Activated B cell treated with CpG ODN at 0.5 μM for 24 hours (primary cell): ENCODE data around the gene ACTA1. TPM values are rescaled to one million over a fixed set of nuclear protein-coding genes. Genes with fewer than 3 reads are reported as not detected.

Experiments
- ATAC-seq: fragments of 200-7000 bp; cut with Tn5 transposase; one replicate; pipeline ENCODE4 v1.10.0; 2021; ENCODE audit warnings: low read depth, mild to moderate bottlenecking, moderate library complexity
- CTCF ChIA-PET: fragments of 350-600 bp; sonication (Branson Sonifier 250); formaldehyde crosslinking; loops from one replicate; lab custom pipeline; 2021; ENCODE audit warnings: antibody characterized with exemption; lab: Charles Lee
- POLR2A ChIA-PET: fragments of 350-600 bp; sonication (Branson Sonifier 250); formaldehyde crosslinking; loops from one replicate; lab custom pipeline; 2021; ENCODE audit warnings: antibody characterized with exemption; lab: Charles Lee
- DNase-seq: peaks from one replicate; pipeline ENCODE4 v3.0.0; 2022
- H3K27ac Mint-ChIP-seq: one replicate; pipeline ENCODE4 v1.8.0; 2020; ENCODE audit warnings: mixed read lengths
- H3K27me3 Mint-ChIP-seq: one replicate; pipeline ENCODE4 v1.8.0; 2021; ENCODE audit warnings: mixed read lengths
- H3K36me3 Mint-ChIP-seq: one replicate; pipeline ENCODE4 v1.8.0; 2021; ENCODE audit warnings: low read depth, mixed read lengths
- H3K4me1 Mint-ChIP-seq: one replicate; pipeline ENCODE4 v1.8.0; 2021; ENCODE audit warnings: mixed read lengths
- H3K4me3 Mint-ChIP-seq: one replicate; pipeline ENCODE4 v1.8.0; 2020; ENCODE audit warnings: mild to moderate bottlenecking, mixed read lengths
- H3K9me3 Mint-ChIP-seq: one replicate; pipeline ENCODE4 v1.8.0; 2020; ENCODE audit warnings: mixed read lengths
- intact Hi-C: fragments of 100-400 bp; cut with micrococcal nuclease; formaldehyde crosslinking; loops from one replicate; pipeline ENCODE4 v1.15.1; 2024
- total RNA-seq: library from RNA; stranded (reverse); gene quantifications from 2 replicates; pipeline ENCODE4 v1.2.3, GENCODE V29; 2022
- TF ChIP-seq, protein P1 (sequence below): fragments of 200-600 bp; IDR thresholded peaks from one replicate; pipeline ENCODE4 v1.8.0; 2022; ENCODE audit warnings: antibody characterized with exemption, mild to moderate bottlenecking

ACTA1 gene
- total RNA-seq, 1 donor from 2014 or later = 0.22 TPM

DNA sequence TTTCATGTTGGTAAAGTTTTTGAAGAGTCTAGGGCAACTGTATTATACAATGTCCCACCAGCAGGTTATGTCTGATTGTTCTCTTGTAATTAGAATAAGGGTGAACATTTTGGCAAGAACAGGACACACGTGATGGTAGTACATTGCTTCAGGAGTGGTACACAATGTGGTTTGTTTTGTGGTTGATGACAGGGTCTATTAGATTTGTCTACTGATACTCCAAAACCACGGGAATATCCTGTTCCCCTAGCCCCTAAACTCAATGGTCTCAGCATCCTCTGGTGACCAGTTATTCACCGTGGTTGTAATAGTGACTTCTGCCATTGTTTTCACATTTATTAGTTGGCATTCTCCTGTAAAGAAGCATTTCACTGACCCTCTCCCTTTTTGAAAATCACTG lies 22.1 kb upstream of the ACTA1 start:
- TF ChIP-seq, protein P1, sequence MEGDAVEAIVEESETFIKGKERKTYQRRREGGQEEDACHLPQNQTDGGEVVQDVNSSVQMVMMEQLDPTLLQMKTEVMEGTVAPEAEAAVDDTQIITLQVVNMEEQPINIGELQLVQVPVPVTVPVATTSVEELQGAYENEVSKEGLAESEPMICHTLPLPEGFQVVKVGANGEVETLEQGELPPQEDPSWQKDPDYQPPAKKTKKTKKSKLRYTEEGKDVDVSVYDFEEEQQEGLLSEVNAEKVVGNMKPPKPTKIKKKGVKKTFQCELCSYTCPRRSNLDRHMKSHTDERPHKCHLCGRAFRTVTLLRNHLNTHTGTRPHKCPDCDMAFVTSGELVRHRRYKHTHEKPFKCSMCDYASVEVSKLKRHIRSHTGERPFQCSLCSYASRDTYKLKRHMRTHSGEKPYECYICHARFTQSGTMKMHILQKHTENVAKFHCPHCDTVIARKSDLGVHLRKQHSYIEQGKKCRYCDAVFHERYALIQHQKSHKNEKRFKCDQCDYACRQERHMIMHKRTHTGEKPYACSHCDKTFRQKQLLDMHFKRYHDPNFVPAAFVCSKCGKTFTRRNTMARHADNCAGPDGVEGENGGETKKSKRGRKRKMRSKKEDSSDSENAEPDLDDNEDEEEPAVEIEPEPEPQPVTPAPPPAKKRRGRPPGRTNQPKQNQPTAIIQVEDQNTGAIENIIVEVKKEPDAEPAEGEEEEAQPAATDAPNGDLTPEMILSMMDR = no peak
- no peaks in the 10 kb centered on the region for H3K27me3 Mint-ChIP-seq
- no peak overlapping the region for H3K27ac Mint-ChIP-seq
- no peaks in the 10 kb centered on the region for H3K4me1 Mint-ChIP-seq
- ATAC-seq (no peak), DNase-seq (no peak)
- peaks cover 72% of the 10 kb centered on the region for H3K36me3 Mint-ChIP-seq
- ChIA-PET CTCF (no interaction called here), POLR2A (no interaction called here)
- intact Hi-C loops = no loop called here
- H3K4me3 Mint-ChIP-seq = no peak overlapping the region
- no peaks in the 10 kb centered on the region for H3K9me3 Mint-ChIP-seq

GRCh38 chr1:229454056-229454455 lies 20.2 kb upstream of the ACTA1 start:
- Mint-ChIP-seq H3K27ac (no peak overlapping the region), H3K4me3 (no peak overlapping the region), H3K9me3 (no peaks in the 10 kb centered on the region), H3K4me1 (no peaks in the 10 kb centered on the region), H3K27me3 (no peaks in the 10 kb centered on the region), H3K36me3 (peaks cover 65% of the 10 kb centered on the region)
- TF ChIP-seq, protein P1 = no peak
- intact Hi-C loops = no loop called here
- POLR2A ChIA-PET = no interaction called here
- CTCF ChIA-PET = no interaction called here
- DNase-seq (no peak), ATAC-seq (no peak)

- peaks cover 70% of the 10 kb centered on the region for H3K36me3 Mint-ChIP-seq
- no peak for ATAC-seq
- DNase-seq = no peak
- POLR2A ChIA-PET = interaction anchor here (0.5 to 1.0 kb wide), 2 partner anchors 27 to 135 kb away, joined by 3 to 7 read pairs; no protein-coding TSS in a partner anchor
- H3K27ac Mint-ChIP-seq = no peak overlapping the region
- CTCF ChIA-PET = interaction anchor here (0.9 to 1.3 kb wide), 2 partner anchors 29 to 195 kb away, joined by 4 to 5 read pairs; no protein-coding TSS in a partner anchor
- H3K9me3 Mint-ChIP-seq = no peaks in the 10 kb centered on the region
- no peak overlapping the region for H3K4me3 Mint-ChIP-seq
- H3K27me3 Mint-ChIP-seq = no peaks in the 10 kb centered on the region
- TF ChIP-seq, protein P1 = no peak
- H3K4me1 Mint-ChIP-seq = no peaks in the 10 kb centered on the region
- intact Hi-C loops = no loop called here
Observed at GRCh38 chr1:229452956-229453801, 19.3 kb upstream of the ACTA1 start.

DNA sequence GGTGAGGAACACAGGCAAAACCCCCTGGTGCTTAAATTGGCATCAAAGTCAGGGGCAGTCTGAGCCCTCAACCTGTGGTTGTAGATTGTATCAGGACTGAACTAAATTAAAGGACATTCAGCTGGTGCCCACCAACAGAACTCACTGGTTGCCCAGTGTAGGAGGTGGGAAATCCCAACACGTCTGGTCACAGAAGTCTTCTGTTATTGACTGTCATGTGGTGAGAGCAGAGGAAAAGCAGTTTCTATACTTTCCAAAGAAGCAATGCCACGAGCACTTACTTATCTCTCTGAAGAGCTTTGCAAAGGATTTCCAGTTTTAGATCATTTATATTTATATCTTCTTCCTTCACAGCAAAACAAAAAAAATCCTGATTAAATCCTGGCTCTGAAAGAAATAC lies 15.0 kb upstream of the ACTA1 start:
- peaks cover 64% of the 10 kb centered on the region for H3K36me3 Mint-ChIP-seq
- H3K9me3 Mint-ChIP-seq = no peaks in the 10 kb centered on the region
- no peaks in the 10 kb centered on the region for H3K4me1 Mint-ChIP-seq
- no peaks in the 10 kb centered on the region for H3K27me3 Mint-ChIP-seq
- H3K27ac Mint-ChIP-seq = no peak overlapping the region
- no peak for ATAC-seq
- intact Hi-C loops = no loop called here
- DNase-seq = no peak
- POLR2A ChIA-PET = no interaction called here
- H3K4me3 Mint-ChIP-seq = no peak overlapping the region
- CTCF ChIA-PET = no interaction called here
- TF ChIP-seq, protein P1 = no peak

- TF ChIP-seq, protein P1 = no peak
- ATAC-seq (no peak), DNase-seq (no peak)
- intact Hi-C loops = no loop called here
- H3K9me3 Mint-ChIP-seq = no peaks in the 10 kb centered on the region
- no peaks in the 10 kb centered on the region for H3K27me3 Mint-ChIP-seq
- ChIA-PET POLR2A (no interaction called here), CTCF (no interaction called here)
- H3K4me1 Mint-ChIP-seq = no peaks in the 10 kb centered on the region
- H3K27ac Mint-ChIP-seq = no peak overlapping the region
- no peak overlapping the region for H3K4me3 Mint-ChIP-seq
- H3K36me3 Mint-ChIP-seq = peaks cover 64% of the 10 kb centered on the region
Observed at GRCh38 chr1:229448354-229448753, 14.5 kb upstream of the ACTA1 start.
